ENCODE measurements around the gene CDC42.

The CDC42 gene

GRCh38 chr1:22076346-22076745 lies 23.8 kb downstream of the CDC42 start:
- no peak for DNase-seq

- no peak for DNase-seq
These were observed 25.2 kb downstream of the CDC42 start for GRCh38 chr1:22077728-22078127.

GRCh38 chr1:22078133-22078532 lies 25.6 kb downstream of the CDC42 start:
- no peak for DNase-seq

GRCh38 chr1:22080191-22080590 lies 27.7 kb downstream of the CDC42 start:
- no peak for DNase-seq

GRCh38 chr1:22088331-22088730 lies 35.8 kb downstream of the CDC42 start:
- DNase-seq = no peak

GRCh38 chr1:22089134-22089571 lies 36.6 kb downstream of the CDC42 start:
- DNase-seq = no peak

- DNase-seq = no peak
These were observed 37.3 kb downstream of the CDC42 start for GRCh38 chr1:22089787-22090186.

GRCh38 chr1:22090867-22091266 lies 38.4 kb downstream of the CDC42 start:
- DNase-seq = no peak

GRCh38 chr1:22092026-22092768 lies 39.7 kb downstream of the CDC42 start:
- DNase-seq = peak; percentile 82

GRCh38 chr1:22093513-22093912 lies 41.0 kb downstream of the CDC42 start:
- DNase-seq = no peak

- no peak for DNase-seq
These were observed 43.5 kb downstream of the CDC42 start for GRCh38 chr1:22096036-22096435.

GRCh38 chr1:22096463-22096862 lies 44.0 kb downstream of the CDC42 start:
- no peak for DNase-seq

- no peak for DNase-seq
These were observed 46.2 kb downstream of the CDC42 start for GRCh38 chr1:22098752-22099151.

- no peak for DNase-seq
These were observed 47.7 kb downstream of the CDC42 start for GRCh38 chr1:22100168-22100567.

- no peak for DNase-seq
These were observed 48.7 kb downstream of the CDC42 start for GRCh38 chr1:22101199-22101598.

GRCh38 chr1:22101995-22102394 lies 49.5 kb downstream of the CDC42 start:
- DNase-seq = no peak

- DNase-seq = no peak
These were observed 50.2 kb downstream of the CDC42 start for GRCh38 chr1:22102746-22103145.

GRCh38 chr1:22104094-22104493 lies 51.6 kb downstream of the CDC42 start:
- no peak for DNase-seq

GRCh38 chr1:22104865-22105437 lies 52.4 kb downstream of the CDC42 start:
- DNase-seq = no peak

GRCh38 chr1:22105611-22106207 lies 53.2 kb downstream of the CDC42 start:
- peak; percentile 58 for DNase-seq

GRCh38 chr1:22107126-22107525 lies 54.6 kb downstream of the CDC42 start:
- DNase-seq = peak; percentile 33

- DNase-seq = no peak
These were observed 56.0 kb downstream of the CDC42 start for GRCh38 chr1:22108339-22109105.

GRCh38 chr1:22110016-22110415 lies 57.5 kb downstream of the CDC42 start:
- no peak for DNase-seq

GRCh38 chr1:22111115-22111514 lies 58.6 kb downstream of the CDC42 start:
- no peak for DNase-seq

All from EL (cell line).